HepG2 (cell line): Measurements from ENCODE around the gene UST. TPM values are rescaled to one million over a fixed set of nuclear protein-coding genes. Genes with fewer than 3 reads are reported as not detected.

Source experiments
- CAMTA2 ChIP-seq: sonication (generic); formaldehyde crosslinking; IDR thresholded peaks from 2 replicates; pipeline ENCODE4 v1.4.0; 2020; ENCODE audit warnings: mild to moderate bottlenecking, missing genetic modification reagents, borderline replicate concordance
- GLI4 ChIP-seq: sonication (generic); formaldehyde crosslinking; IDR thresholded peaks from 2 replicates; pipeline ENCODE4 v1.5.1; 2020; ENCODE audit warnings: missing genetic modification reagents, mild to moderate bottlenecking, moderate library complexity, borderline replicate concordance
- MXD4 ChIP-seq: IDR thresholded peaks from 2 replicates; pipeline ENCODE4 v1.6.1; 2016; ENCODE audit warnings: mild to moderate bottlenecking, missing biosample characterization, missing genetic modification reagents
- NFE2 ChIP-seq: sonication (generic); formaldehyde crosslinking; IDR thresholded peaks from 2 replicates; pipeline ENCODE4 v1.4.0; 2020; ENCODE audit warnings: missing genetic modification reagents
- SMC3 ChIP-seq: IDR thresholded peaks from 2 replicates; pipeline ENCODE4 v1.6.1; 2011; ENCODE audit warnings: low read length, improper control_type of control experiment
- TCF7 ChIP-seq: sonication (generic); IDR thresholded peaks from 2 replicates; pipeline ENCODE4 v1.6.1; 2016; ENCODE audit warnings: antibody characterized with exemption, low read depth
- TOPORS ChIP-seq: sonication (generic); formaldehyde crosslinking; IDR thresholded peaks from 2 replicates; pipeline ENCODE4 v1.8.0; 2023; ENCODE audit warnings: mild to moderate bottlenecking, missing genetic modification reagents
- XBP1 ChIP-seq: sonication (generic); formaldehyde crosslinking; IDR thresholded peaks from 2 replicates; pipeline ENCODE4 v1.5.0; 2020; ENCODE audit warnings: missing genetic modification reagents
- ZEB1 ChIP-seq: IDR thresholded peaks from 2 replicates; pipeline ENCODE4 v1.6.1; 2012; ENCODE audit warnings: mild to moderate bottlenecking, low read depth, inconsistent platforms; ENCODE audit not compliant: insufficient replicate concordance
- ZNF234 ChIP-seq: sonication (generic); formaldehyde crosslinking; conservative IDR thresholded peaks from 2 replicates; pipeline ENCODE4 v1.5.1; 2020; ENCODE audit warnings: mild to moderate bottlenecking, missing genetic modification reagents
- ZNF331 ChIP-seq: sonication (generic); formaldehyde crosslinking; IDR thresholded peaks from 2 replicates; pipeline ENCODE4 v1.4.0; 2020; ENCODE audit warnings: missing genetic modification reagents
- ZNF33A ChIP-seq: sonication (generic); formaldehyde crosslinking; IDR thresholded peaks from 2 replicates; pipeline ENCODE4 v1.5.1; 2020; ENCODE audit warnings: missing genetic modification reagents, mild to moderate bottlenecking, moderate library complexity, borderline replicate concordance
- ZNF543 ChIP-seq: sonication (generic); formaldehyde crosslinking; IDR thresholded peaks from 2 replicates; pipeline ENCODE4 v1.4.0; 2020; ENCODE audit warnings: mild to moderate bottlenecking, missing genetic modification reagents
- ZNF569 ChIP-seq: sonication (generic); formaldehyde crosslinking; IDR thresholded peaks from 2 replicates; pipeline ENCODE4 v1.5.0; 2020; ENCODE audit warnings: mild to moderate bottlenecking, missing genetic modification reagents, moderate library complexity, borderline replicate concordance
- polyA plus RNA-seq, 8 experiments: library from polyadenylated mRNA; depleted of rRNA in 3 of 8; stranded (reverse) in 7 of 8; unstranded in 1 of 8; fragments of >200 nt; fragmentation: Illumina TruSeq in 4 of 8; extraction: Trizol in 4 of 8; gene quantifications; 2 replicates each; pipeline versions ENCODE4 v1.2.1 to v1.2.3, GENCODE V29; 2011 to 2016; ENCODE audit warnings: low read depth in 4 of 8, missing spikeins in 1 of 8, mixed read lengths in 1 of 8; ENCODE audit not compliant: insufficient read depth in 1 of 8
- total RNA-seq, 5 experiments: library from RNA; depleted of rRNA; stranded (reverse); fragments of >200 nt; fragmentation: Illumina TruSeq; extraction: Trizol; gene quantifications; 2 replicates each; pipeline ENCODE4 v1.2.3, GENCODE V29; 2016; ENCODE audit warnings: low read depth in 1 of 5
- TF ChIP-seq, protein P1 (sequence below): sonication (generic); formaldehyde crosslinking; IDR thresholded peaks from 2 replicates; pipeline ENCODE4 v1.4.0; 2020; ENCODE audit warnings: missing genetic modification reagents
- TF ChIP-seq, protein P2 (sequence below): sonication (generic); formaldehyde crosslinking; IDR thresholded peaks from 2 replicates; pipeline ENCODE4 v1.5.1; 2020; ENCODE audit warnings: mild to moderate bottlenecking, missing genetic modification reagents
- TF ChIP-seq, protein P3 (sequence below): sonication (generic); formaldehyde crosslinking; IDR thresholded peaks from 2 replicates; pipeline ENCODE4 v1.8.1; 2023; ENCODE audit warnings: mild to moderate bottlenecking, missing genetic modification reagents
- TF ChIP-seq, protein P4 (sequence below): sonication (generic); formaldehyde crosslinking; IDR thresholded peaks from 2 replicates; pipeline ENCODE4 v1.5.0; 2020; ENCODE audit warnings: mild to moderate bottlenecking, low read depth, missing genetic modification reagents, borderline replicate concordance

The UST gene
- total and polyA plus RNA-seq, 2 of the 13 experiments (the other 11 are each of a cell fraction or from before 2014, with no cell fraction given): 0.27 TPM; not detected in 1

DNA sequence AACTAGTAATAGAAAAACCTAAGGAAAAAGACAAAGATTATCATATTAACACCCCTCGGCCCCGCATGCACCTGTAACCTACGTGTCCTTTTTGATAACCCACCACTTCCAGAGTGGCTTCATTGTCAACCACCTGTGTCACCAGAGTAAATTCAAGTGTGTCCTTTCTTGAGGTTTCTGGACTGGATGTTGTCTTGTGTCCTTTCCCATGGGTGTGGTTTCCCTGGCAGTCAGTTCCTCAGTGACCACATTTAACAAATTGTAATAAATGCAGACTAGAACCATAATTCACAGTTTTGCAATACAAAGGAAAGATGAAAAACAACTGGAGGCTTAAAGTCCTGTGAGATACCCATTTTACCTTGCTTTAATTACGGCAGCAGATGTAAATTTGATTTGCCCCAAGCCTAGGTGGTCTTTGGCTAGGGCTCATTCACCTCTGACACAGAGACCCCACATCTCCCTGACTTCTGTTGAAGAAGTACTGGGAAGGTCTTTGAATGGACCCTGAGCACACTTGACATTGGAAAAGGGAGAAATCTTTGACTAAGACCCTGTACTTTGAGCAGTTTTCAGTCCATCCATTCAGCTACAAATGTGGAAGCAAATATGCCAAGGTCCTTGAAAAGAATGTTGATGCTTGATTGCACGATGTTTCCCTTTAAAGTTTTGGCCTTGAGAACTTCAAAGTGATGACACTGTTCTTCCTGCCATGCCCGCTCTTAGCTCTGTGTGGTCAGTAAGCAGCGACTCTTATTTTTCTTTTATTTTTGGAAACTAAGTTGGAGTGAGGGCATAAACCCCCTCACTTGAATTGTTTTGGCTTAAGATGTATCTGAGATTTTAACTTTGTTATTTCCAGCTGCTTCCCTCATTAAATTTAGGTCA lies 232.4 kb downstream of the UST start (continued):
- no peak; the same call in 1 of the 2 replicates for TF ChIP-seq ZNF569 (CRISPR knock-in tag)
- no peak for TF ChIP-seq ZNF234 (CRISPR knock-in tag)
- TF ChIP-seq, protein P1, sequence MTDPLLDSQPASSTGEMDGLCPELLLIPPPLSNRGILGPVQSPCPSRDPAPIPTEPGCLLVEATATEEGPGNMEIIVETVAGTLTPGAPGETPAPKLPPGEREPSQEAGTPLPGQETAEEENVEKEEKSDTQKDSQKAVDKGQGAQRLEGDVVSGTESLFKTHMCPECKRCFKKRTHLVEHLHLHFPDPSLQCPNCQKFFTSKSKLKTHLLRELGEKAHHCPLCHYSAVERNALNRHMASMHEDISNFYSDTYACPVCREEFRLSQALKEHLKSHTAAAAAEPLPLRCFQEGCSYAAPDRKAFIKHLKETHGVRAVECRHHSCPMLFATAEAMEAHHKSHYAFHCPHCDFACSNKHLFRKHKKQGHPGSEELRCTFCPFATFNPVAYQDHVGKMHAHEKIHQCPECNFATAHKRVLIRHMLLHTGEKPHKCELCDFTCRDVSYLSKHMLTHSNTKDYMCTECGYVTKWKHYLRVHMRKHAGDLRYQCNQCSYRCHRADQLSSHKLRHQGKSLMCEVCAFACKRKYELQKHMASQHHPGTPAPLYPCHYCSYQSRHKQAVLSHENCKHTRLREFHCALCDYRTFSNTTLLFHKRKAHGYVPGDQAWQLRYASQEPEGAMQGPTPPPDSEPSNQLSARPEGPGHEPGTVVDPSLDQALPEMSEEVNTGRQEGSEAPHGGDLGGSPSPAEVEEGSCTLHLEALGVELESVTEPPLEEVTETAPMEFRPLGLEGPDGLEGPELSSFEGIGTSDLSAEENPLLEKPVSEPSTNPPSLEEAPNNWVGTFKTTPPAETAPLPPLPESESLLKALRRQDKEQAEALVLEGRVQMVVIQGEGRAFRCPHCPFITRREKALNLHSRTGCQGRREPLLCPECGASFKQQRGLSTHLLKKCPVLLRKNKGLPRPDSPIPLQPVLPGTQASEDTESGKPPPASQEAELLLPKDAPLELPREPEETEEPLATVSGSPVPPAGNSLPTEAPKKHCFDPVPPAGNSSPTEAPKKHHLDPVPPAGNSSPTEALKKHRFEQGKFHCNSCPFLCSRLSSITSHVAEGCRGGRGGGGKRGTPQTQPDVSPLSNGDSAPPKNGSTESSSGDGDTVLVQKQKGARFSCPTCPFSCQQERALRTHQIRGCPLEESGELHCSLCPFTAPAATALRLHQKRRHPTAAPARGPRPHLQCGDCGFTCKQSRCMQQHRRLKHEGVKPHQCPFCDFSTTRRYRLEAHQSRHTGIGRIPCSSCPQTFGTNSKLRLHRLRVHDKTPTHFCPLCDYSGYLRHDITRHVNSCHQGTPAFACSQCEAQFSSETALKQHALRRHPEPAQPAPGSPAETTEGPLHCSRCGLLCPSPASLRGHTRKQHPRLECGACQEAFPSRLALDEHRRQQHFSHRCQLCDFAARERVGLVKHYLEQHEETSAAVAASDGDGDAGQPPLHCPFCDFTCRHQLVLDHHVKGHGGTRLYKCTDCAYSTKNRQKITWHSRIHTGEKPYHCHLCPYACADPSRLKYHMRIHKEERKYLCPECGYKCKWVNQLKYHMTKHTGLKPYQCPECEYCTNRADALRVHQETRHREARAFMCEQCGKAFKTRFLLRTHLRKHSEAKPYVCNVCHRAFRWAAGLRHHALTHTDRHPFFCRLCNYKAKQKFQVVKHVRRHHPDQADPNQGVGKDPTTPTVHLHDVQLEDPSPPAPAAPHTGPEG (CRISPR knock-in tag): no peak
- TF ChIP-seq ZNF331 (CRISPR knock-in tag): peak; percentile 78
- no peak for TF ChIP-seq ZEB1
- TF ChIP-seq CAMTA2 (CRISPR knock-in tag): no peak
- 0 out of 2 replicates have a peak, but pooled peaks have one; percentile 62 for TF ChIP-seq ZNF33A (CRISPR knock-in tag)
- TF ChIP-seq, protein P2, sequence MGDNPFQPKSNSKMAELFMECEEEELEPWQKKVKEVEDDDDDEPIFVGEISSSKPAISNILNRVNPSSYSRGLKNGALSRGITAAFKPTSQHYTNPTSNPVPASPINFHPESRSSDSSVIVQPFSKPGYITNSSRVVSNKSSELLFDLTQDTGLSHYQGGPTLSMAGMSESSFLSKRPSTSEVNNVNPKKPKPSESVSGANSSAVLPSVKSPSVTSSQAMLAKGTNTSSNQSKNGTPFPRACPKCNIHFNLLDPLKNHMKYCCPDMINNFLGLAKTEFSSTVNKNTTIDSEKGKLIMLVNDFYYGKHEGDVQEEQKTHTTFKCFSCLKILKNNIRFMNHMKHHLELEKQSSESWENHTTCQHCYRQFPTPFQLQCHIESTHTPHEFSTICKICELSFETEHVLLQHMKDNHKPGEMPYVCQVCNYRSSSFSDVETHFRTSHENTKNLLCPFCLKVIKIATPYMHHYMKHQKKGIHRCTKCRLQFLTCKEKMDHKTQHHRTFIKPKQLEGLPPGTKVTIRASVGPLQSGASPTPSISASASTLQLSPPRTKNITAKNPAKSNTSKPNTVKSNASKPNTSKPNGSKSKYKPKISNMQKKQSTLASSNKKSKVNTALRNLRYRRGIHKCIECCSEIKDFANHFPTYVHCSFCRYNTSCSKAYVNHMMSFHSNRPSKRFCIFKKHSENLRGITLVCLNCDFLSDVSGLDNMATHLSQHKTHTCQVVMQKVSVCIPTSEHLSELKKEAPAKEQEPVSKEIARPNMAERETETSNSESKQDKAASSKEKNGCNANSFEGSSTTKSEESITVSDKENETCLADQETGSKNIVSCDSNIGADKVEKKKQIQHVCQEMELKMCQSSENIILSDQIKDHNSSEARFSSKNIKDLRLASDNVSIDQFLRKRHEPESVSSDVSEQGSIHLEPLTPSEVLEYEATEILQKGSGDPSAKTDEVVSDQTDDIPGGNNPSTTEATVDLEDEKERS: peak; percentile 36; the same call in 1 of the 2 replicates
- TF ChIP-seq, protein P3, sequence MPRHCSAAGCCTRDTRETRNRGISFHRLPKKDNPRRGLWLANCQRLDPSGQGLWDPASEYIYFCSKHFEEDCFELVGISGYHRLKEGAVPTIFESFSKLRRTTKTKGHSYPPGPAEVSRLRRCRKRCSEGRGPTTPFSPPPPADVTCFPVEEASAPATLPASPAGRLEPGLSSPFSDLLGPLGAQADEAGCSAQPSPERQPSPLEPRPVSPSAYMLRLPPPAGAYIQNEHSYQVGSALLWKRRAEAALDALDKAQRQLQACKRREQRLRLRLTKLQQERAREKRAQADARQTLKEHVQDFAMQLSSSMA (CRISPR knock-in tag): no peak
- TF ChIP-seq ZNF543 (CRISPR knock-in tag): no peak
- no peak for TF ChIP-seq TOPORS
- TF ChIP-seq TCF7: peak; percentile 97
- TF ChIP-seq XBP1 (CRISPR knock-in tag): no peak
- no peak for TF ChIP-seq MXD4 (CRISPR knock-in tag)
- TF ChIP-seq NFE2 (CRISPR knock-in tag): no peak
- TF ChIP-seq SMC3: no peak
- TF ChIP-seq GLI4 (CRISPR knock-in tag): no peak
- TF ChIP-seq, protein P4, sequence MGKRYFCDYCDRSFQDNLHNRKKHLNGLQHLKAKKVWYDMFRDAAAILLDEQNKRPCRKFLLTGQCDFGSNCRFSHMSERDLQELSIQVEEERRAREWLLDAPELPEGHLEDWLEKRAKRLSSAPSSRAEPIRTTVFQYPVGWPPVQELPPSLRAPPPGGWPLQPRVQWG: no peak
